GM23338 (cell line): ENCODE data around the gene SERPINI2. TPM values are rescaled to one million over a fixed set of nuclear protein-coding genes. Genes with fewer than 3 reads are reported as not detected.
A peak's percentile ranks its signal among the peaks of the same experiment; 100 is the strongest.

ENCODE experiments used
- ATAC-seq: fragments of 200-7000 bp; cut with Tn5 transposase; 3 replicates; pipeline ENCODE4 v1.9.1; 2020
- DNase-seq: peaks from one replicate; pipeline ENCODE4 v3.0.0-alpha.2; 2015; ENCODE audit warnings: low spot score
- H2AFZ ChIP-seq: fragments of 200-600 bp; sonication (generic); 2 replicates; pipeline ENCODE4 v1.8.0; 2016; ENCODE audit warnings: antibody characterized with exemption, mild to moderate bottlenecking, moderate library complexity
- H3F3A ChIP-seq: fragments of 200-600 bp; sonication (generic); replicated peaks from 2 replicates; pipeline ENCODE4 v1.8.0; 2017; ENCODE audit warnings: antibody characterized with exemption, mixed run types, low read depth
- H3K27ac ChIP-seq: fragments of 200-600 bp; sonication (generic); 2 replicates; pipeline ENCODE4 v1.6.1; 2016; ENCODE audit warnings: low read depth
- H3K27me3 ChIP-seq: fragments of 200-600 bp; sonication (generic); 2 replicates; pipeline ENCODE4 v1.8.0; 2016; ENCODE audit warnings: mild to moderate bottlenecking, mixed run types, moderate library complexity; ENCODE audit not compliant: insufficient read depth
- H3K36me3 ChIP-seq: fragments of 200-600 bp; sonication (generic); 2 replicates; pipeline ENCODE4 v1.8.0; 2016; ENCODE audit warnings: mild to moderate bottlenecking; ENCODE audit not compliant: insufficient read depth
- H3K4me1 ChIP-seq: fragments of 200-600 bp; sonication (generic); 2 replicates; pipeline ENCODE4 v1.8.0; 2016; ENCODE audit warnings: mild to moderate bottlenecking, moderate library complexity; ENCODE audit not compliant: insufficient read depth
- H3K4me2 ChIP-seq: fragments of 200-600 bp; sonication (generic); 2 replicates; pipeline ENCODE4 v1.7.1; 2017; ENCODE audit warnings: mixed run types
- H3K4me3 ChIP-seq: fragments of 200-600 bp; sonication (generic); 2 replicates; pipeline ENCODE4 v1.6.1; 2016; ENCODE audit warnings: mixed run types
- H3K79me2 ChIP-seq: fragments of 200-600 bp; sonication (generic); replicated peaks from 2 replicates; pipeline ENCODE4 v1.8.0; 2017; ENCODE audit warnings: mild to moderate bottlenecking; ENCODE audit not compliant: insufficient read depth
- H3K9me2 ChIP-seq: fragments of 200-600 bp; sonication (generic); 2 replicates; pipeline ENCODE4 v1.8.0; 2017; ENCODE audit not compliant: insufficient read depth
- H4K20me1 ChIP-seq: fragments of 200-600 bp; sonication (generic); replicated peaks from 2 replicates; pipeline ENCODE4 v1.8.0; 2017; ENCODE audit warnings: mild to moderate bottlenecking; ENCODE audit not compliant: insufficient read depth
- H3K27ac Mint-ChIP-seq: 2 replicates; pipeline ENCODE4 v1.8.0; 2020; ENCODE audit warnings: inconsistent platforms, mild to moderate bottlenecking, moderate library complexity, mixed read lengths
- H3K27me3 Mint-ChIP-seq: 3 replicates; pipeline ENCODE4 v1.8.0; 2022; ENCODE audit warnings: low read depth, mild to moderate bottlenecking, moderate library complexity, mixed read lengths, inconsistent platforms; ENCODE audit not compliant: insufficient read depth, poor library complexity
- H3K36me3 Mint-ChIP-seq: 3 replicates; pipeline ENCODE4 v1.8.0; 2021; ENCODE audit warnings: low read depth, mild to moderate bottlenecking, inconsistent platforms, moderate library complexity, mixed read lengths
- H3K4me1 Mint-ChIP-seq: 3 replicates; pipeline ENCODE4 v1.8.0; 2020; ENCODE audit warnings: mild to moderate bottlenecking, inconsistent platforms, mixed read lengths
- H3K4me3 Mint-ChIP-seq: 3 replicates; pipeline ENCODE4 v1.8.0; 2021; ENCODE audit warnings: moderate library complexity, mild to moderate bottlenecking, inconsistent platforms, mixed read lengths
- H3K9me3 Mint-ChIP-seq: 3 replicates; pipeline ENCODE4 v1.8.0; 2020; ENCODE audit warnings: moderate library complexity, mild to moderate bottlenecking, inconsistent platforms, mixed read lengths
- CREB1 ChIP-seq: fragments of 250-450 bp; sonication (Bioruptor Pico); IDR thresholded peaks from 2 replicates; pipeline ENCODE4 v1.5.0; 2020; ENCODE audit warnings: low read depth, mild to moderate bottlenecking, moderate library complexity
- CTCF ChIP-seq, 2 experiments: fragments of 200-600 bp in 1 of 2; sonication (generic) in 1 of 2; conservative IDR thresholded peaks; 2 replicates each; pipeline versions ENCODE4 v1.5.1 to v1.6.1; 2016 to 2017; ENCODE audit warnings: antibody characterized with exemption in 2 of 2, low read depth in 2 of 2, mild to moderate bottlenecking in 2 of 2, moderate library complexity in 1 of 2
- EZH2 ChIP-seq: fragments of 200-600 bp; sonication (generic); IDR thresholded peaks from one replicate; pipeline ENCODE4 v1.8.0; 2017; ENCODE audit warnings: antibody characterized with exemption, mild to moderate bottlenecking, low read depth; ENCODE audit not compliant: unreplicated experiment
- JUNB ChIP-seq: IDR thresholded peaks from one replicate; pipeline ENCODE4 v1.6.1; 2016; ENCODE audit warnings: antibody characterized with exemption; ENCODE audit not compliant: unreplicated experiment
- NANOG ChIP-seq: IDR thresholded peaks from 2 replicates; pipeline ENCODE4 v1.6.1; 2016; ENCODE audit warnings: antibody characterized with exemption, borderline replicate concordance
- POLR2AphosphoS5 ChIP-seq: IDR thresholded peaks from 2 replicates; pipeline ENCODE4 v1.6.1; 2016; ENCODE audit warnings: antibody characterized with exemption, low read depth
- REST ChIP-seq: IDR thresholded peaks from one replicate; pipeline ENCODE4 v1.6.1; 2018; ENCODE audit warnings: antibody characterized with exemption; ENCODE audit not compliant: unreplicated experiment
- STAT1 ChIP-seq: IDR thresholded peaks from one replicate; pipeline ENCODE4 v1.6.1; 2016; ENCODE audit warnings: antibody characterized with exemption; ENCODE audit not compliant: unreplicated experiment
- ZNF331 ChIP-seq: fragments of 250-450 bp; sonication (Bioruptor Pico); IDR thresholded peaks from 2 replicates; pipeline ENCODE4 v1.5.0; 2020; ENCODE audit warnings: low read depth, mild to moderate bottlenecking, moderate library complexity
- polyA plus RNA-seq: library from polyadenylated mRNA; unstranded; fragments of >200 nt; fragmentation: Nextera tagmentation; extraction: Ambion mirVana; gene quantifications from 2 replicates; pipeline ENCODE4 v1.2.1, GENCODE V29; 2016
- total RNA-seq: library from RNA; depleted of rRNA; stranded (reverse); fragments of >200 nt; shearing (Covaris generic); gene quantifications from 2 replicates; pipeline ENCODE4 v1.2.3, GENCODE V29; 2014

Gene SERPINI2
- total and polyA plus RNA-seq, 2 experiments from 2014 or later, result 0.68 to 2.5 TPM

GRCh38 chr3:167397826-167398225 lies 76.0 kb downstream of the SERPINI2 start (continued):
- TF ChIP-seq REST (no peak), CTCF (conservative IDR thresholded peaks at IDR 0.05; ENCODE audit: low read depth in 2 of 2) (no peak)

GRCh38 chr3:167396075-167396474 lies 77.8 kb downstream of the SERPINI2 start:
- no peaks in the 10 kb centered on the region for H3K36me3 Mint-ChIP-seq
- Histone ChIP-seq H3K4me2 (peak overlapping the region; percentile 11; the same call in 1 of the 2 replicates), H4K20me1 (no peaks in the 10 kb centered on the region), H3K79me2 (no peaks in the 10 kb centered on the region), H3F3A (no peaks in the 10 kb centered on the region), H3K9me2 (no peaks in the 10 kb centered on the region), H3K27ac (no peak overlapping the region), H3K27me3 (no peaks in the 10 kb centered on the region), H3K36me3 (no peaks in the 10 kb centered on the region), H3K4me1 (peaks cover 25% of the 10 kb centered on the region), H2AFZ (no peak overlapping the region), H3K4me3 (no peak overlapping the region)
- no peaks in the 10 kb centered on the region for H3K27me3 Mint-ChIP-seq
- ATAC-seq (peak; percentile 82), DNase-seq (peak; percentile 34)
- peak overlapping the region; percentile 70 for H3K27ac Mint-ChIP-seq
- no peak overlapping the region for H3K4me3 Mint-ChIP-seq
- H3K9me3 Mint-ChIP-seq, result no peaks in the 10 kb centered on the region
- peaks cover 18% of the 10 kb centered on the region for H3K4me1 Mint-ChIP-seq
- no peak for TF ChIP-seq STAT1
- TF ChIP-seq JUNB, result no peak
- no peak for TF ChIP-seq CTCF (conservative IDR thresholded peaks at IDR 0.05; ENCODE audit: low read depth in 2 of 2)
- no peak for TF ChIP-seq NANOG
- no peak for TF ChIP-seq CREB1
- no peak for TF ChIP-seq REST
- no peak for TF ChIP-seq ZNF331 (CRISPR knock-in tag)
- TF ChIP-seq EZH2, result no peak
- no peak for TF ChIP-seq POLR2AphosphoS5
